GM19238 (cell line): ENCODE data around the gene ANO9.

Experiments
- DNase-seq: peaks from one replicate; pipeline ENCODE4 v3.0.0; 2011; ENCODE audit warnings: low spot score; ENCODE audit not compliant: insufficient read length

The ANO9 gene

DNA sequence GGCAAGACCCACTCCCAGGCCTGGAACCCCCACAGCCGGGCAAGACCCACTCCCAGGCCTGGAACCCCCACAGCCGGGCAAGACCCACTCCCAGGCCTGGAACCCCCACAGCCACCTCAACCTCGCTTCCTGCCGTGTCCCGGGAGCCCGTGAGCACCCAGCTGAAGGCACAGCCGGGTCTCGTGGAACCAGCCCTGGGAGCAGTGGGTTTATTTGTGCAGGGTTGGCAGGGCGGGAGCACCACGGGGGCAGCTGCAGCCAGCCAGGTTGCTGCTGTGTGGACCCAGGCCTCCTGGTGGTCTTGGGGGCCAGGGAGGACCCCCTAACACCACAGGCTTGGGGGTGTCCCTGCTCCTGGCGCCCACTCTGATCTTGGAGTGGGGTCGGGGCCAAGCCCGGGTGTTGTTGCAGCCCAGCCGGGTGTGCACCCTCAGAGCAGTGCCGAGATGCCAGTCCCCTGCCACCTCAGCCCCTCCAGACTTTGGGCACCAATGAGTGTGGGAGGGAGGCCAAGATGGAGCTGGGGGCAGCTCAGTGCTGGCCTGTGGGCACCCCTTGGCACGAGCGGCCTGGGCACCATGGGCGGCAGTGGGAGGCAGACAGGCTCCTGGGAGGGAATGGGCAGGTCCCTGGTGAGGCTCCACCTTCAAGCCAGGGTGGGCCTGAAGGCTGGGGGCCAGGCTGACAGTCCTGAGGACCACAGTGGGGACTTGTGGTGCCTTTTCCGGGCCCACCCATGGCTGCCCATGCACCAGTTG lies 56.0 kb downstream of the ANO9 start:
- no peak for DNase-seq

DNA sequence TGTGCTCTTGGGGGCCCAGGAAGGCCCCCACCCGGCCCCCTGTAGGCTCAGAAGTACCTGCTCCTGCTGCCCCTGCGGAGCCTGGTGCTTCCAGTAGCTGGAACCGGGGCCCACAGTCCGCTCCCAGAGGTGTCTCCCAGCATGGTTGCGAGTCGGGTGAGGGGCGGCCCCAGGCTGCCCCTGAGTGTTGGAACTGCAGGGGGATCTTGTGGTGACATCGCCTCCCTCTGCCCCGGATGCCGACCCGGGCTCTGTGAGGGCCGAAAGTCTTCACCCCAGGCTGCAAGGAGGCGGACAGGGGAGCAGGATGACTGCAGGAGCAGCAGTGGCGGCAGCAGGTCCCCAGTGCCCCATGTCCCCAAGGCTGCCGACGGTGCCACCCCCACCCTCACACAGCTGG lies 57.3 kb downstream of the ANO9 start:
- no peak for DNase-seq

- no peak for DNase-seq
These were observed 58.4 kb downstream of the ANO9 start for GRCh38 chr11:383431-383830.

GRCh38 chr11:382081-382629 lies 59.7 kb downstream of the ANO9 start:
- DNase-seq: no peak

DNA sequence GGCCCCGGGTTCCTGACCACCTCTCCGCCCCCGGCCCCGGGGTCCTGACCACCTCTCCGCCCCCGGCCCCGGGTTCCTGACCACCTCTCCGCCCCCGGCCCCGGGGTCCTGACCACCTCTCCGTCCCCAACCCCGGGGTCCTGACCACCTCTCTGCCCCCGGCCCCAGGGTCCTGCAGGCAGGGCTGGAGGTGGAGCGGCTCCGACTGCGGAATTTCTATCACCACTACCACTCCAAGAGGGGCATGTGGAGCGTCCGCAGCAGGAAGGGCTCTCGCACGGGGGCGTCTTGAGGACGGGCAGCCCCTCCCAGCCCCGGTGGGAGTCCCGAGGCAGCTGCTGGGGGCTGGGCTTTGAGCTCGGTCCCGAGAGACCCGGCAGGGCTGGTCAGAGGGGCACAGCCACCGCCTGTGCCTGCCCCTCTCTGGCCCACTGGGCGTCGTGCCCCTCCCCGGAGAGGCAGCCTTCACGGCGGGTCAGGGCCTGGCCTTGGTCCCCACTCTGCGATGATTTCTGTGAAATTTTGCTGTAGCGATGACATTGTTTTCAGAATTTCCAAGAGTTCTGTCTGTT lies 60.2 kb downstream of the ANO9 start:
- DNase-seq: no peak

DNA sequence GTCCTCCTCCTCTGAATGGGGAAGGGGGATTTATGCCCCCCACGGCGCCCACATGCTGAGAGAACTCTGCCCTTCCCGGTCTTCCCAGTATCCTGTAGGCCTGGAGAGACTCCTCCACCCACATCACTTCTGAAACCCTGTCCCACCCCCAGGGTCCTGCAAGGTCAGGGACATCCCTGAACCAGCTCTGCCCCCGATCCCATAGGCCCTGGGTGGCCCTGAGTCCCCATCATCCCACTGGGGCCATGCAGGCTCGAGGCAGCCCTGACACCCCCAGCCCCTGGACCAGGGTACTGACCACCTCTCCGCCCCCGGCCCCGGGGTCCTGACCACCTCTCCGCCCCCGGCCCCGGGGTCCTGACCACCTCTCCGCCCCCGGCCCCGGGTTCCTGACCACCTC lies 60.8 kb downstream of the ANO9 start:
- DNase-seq: no peak

- DNase-seq: no peak
These were observed 61.3 kb downstream of the ANO9 start for GRCh38 chr11:380491-380890.

DNA sequence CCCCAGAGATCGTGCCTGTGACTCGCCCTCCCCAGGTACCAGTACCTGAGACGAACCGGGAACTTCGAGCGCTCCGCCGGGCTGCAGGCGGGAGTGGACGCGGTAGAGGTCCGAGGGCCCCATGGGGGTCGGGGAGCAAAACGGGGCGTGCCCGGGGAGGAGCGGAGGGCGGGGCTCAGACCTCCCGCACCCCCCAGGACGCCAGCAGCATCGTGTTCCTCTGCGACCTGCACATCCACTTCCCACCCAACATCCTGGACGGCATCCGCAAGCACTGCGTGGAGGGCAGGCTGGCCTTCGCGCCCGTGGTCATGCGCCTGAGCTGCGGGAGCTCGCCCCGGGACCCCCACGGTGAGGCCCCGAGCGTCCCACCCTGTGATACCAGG lies 61.7 kb downstream of the ANO9 start:
- no peak for DNase-seq

DNA sequence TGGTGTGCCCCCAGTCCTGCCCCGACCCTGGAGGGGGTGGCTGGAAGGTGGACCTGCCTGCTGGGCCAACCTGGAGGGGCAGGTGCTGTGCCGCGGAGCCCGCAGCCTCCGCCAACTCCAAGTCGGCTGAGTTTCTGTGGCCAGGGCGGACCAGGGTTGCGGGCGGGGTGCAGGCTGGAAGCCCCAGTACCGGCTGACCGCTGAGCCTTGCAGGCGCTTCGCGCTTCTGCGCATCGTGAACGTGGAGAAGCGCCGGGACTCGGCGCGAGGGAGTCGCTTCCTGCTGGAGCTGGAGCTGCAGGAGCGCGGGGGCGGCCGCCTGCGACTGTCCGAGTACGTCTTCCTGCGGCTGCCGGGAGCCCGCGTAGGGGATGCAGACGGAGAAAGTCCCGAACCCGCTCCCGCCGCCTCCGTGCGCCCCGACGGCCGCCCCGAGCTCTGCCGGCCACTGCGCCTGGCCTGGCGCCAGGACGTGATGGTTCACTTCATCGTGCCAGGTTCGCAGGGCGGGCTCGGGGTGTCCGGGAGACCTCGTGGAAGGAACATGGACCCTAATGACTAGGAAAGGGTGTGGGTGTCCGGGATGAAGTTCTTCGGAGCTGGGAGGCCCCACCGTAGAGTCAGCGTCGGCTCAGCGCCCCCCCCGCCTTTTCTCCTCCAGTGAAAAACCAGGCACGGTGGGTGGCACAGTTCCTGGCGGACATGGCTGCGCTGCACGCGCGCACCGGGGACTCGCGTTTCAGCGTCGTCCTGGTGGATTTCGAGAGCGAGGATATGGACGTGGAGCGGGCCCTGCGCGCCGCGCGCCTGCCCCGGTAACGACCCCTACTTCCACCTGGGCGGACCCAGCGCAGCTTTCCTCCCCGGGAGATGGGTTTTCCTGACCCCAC lies 62.4 kb downstream of the ANO9 start:
- no peak for DNase-seq

GRCh38 chr11:377883-378500 lies 63.8 kb downstream of the ANO9 start:
- no peak for DNase-seq

DNA sequence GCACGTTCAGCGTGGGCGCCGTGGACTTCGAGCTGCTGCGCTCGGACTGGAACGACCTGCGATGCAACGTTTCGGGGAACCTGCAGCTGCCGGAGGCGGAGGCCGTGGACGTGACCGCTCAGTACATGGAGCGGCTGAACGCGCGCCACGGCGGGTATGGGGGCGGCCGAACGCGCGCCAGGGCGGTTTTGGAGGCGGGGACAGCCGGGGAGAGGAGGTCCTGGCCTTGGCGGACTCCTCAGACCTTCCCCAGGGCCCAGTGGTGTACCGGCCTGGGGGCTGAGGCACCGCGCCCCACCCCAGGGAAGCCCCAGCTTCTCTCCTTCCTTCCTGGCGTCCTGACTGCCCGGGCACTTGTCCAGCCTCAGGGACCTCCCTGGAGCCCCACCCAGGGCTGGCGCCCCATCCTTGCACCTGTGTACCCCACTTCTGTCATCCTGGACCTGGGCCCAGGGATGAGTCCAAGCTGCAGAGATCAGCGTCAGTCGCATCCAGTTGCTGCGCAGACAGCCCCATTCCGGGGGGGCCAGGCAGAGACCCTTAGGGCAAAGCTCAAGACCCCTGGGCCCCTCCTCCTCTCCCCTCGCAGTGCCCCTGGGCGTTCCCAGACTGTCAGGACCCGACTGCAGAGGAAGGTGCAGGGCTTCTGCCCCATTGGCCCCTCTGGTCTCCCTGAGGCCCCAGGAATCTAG lies 64.5 kb downstream of the ANO9 start:
- DNase-seq: no peak

DNA sequence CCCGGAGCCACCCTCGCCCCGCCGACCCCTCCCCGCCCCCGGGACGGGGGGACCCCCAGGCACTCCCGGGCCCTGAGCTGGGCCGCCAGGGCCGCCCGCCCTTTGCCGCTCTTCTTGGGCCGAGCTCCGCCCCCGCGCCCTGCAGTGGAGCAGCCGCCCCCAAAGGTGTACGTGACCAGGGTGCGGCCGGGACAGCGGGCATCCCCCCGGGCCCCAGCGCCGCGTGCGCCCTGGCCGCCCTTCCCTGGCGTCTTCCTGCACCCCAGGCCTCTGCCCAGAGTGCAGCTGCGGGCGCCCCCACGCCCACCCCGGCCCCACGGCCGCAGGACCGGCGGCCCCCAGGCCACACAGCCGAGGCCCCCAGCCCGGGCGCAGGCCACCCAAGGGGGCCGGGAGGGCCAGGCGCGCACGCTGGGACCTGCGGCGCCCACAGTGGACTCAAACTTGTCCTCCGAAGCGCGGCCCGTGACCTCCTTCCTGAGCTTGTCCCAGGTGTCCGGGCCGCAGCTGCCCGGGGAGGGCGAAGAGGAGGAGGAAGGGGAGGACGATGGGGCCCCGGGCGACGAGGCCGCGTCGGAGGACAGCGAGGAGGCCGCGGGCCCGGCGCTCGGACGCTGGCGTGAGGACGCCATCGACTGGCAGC lies 65.2 kb downstream of the ANO9 start:
- no peak for DNase-seq

GRCh38 chr11:375065-376025 lies 66.5 kb downstream of the ANO9 start:
- no peak for DNase-seq

GRCh38 chr11:373716-374551 lies 67.9 kb downstream of the ANO9 start:
- DNase-seq: no peak

DNA sequence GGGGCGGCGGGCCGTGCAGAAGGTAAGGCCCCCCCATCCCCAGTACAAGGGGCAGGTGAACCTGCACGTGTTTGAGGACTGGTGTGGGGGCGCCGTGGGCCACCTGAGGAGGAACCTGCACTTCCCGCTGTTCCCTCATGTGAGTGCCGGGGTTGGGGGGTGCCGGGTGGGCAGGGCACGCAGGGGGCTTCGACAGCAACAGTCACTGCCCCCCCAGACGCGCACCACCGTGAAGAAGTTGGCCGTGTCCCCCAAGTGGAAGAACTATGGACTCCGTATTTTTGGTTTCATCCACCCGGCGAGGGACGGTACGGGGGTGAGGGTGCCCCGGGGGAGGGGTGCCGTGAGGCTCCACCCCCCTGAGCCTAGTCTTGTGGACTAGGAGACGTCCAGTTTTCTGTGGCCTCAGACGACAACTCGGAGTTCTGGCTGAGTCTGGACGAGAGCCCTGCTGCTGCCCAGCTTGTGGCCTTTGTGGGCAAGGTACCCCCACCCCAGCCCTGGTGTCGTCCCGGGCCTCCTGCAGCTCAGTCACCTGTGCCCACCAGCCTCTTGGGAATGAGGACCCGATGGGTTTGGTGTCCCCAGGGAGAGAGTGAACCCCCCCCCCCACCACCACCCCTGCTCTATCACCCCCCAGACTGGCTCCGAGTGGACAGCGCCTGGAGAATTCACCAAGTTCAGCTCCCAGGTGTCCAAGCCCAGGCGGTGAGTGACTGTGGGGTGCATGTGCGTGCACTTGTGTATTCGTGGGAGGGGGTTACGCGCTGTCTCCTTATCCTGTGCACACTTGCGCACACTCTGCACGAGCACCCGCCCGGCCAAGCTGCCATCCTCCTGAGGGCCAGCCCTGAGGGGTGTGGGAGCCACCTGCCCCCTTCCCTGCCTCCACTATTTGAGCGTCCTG lies 68.7 kb downstream of the ANO9 start:
- no peak for DNase-seq

DNA sequence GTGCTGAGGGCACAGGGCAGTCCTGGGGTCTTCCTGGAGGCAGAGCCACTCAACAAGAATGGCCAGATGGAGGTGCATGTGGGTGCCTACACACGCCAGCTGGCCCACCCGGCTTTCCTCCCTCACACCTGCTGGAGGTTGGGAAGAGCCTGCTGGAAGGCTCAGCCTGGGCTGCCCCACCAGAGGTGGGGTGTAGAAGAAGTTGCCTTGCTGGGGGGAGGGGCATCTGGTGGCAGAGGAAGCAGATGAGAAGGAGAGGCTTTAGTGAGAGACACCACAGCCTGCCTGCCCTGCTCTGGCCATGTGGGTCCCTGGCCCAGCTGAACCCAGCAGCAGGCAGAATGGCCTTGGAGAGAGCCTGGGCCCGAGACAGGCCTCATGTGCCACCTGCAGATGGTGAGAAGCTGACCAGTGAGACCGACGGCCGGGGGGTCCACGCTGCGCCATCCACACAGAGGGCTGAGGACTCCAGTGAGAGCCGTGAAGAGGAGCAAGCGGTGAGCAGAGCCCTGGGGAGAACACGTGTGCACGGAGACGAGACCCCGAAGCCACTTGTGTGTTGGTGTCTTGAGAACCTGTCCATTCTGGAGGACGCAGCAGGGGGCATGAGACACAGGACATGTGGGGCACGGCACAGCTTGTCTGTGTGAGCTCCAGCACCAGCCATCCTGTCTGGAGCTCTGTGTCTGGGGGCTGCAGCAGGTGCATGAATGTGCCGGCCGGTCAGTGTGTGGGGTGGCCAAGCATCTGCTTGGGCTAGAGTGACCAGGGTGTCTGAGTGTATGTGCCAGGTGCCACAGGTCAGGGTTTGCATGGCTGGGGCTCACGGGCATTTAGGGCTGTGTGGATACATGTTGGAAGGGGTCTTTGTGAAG lies 69.9 kb downstream of the ANO9 start:
- DNase-seq: no peak
